Peyer's patch (tissue), 4 donors: ENCODE measurements around the gene FSTL1.

Source experiments
- CTCF ChIP-seq, 6 experiments: fragments of 450-650 bp in 4 of 6; fragments of 200-600 bp in 2 of 6; sonication (generic) in 1 of 6; IDR thresholded peaks; one replicate each; pipeline ENCODE4 v1.5.1; 2017 to 2019; ENCODE audit warnings: antibody characterized with exemption in 6 of 6, mild to moderate bottlenecking in 3 of 6, moderate library complexity in 1 of 6
- POLR2A ChIP-seq, 2 donors: fragments of 450-650 bp; IDR thresholded peaks; one replicate each; pipeline ENCODE4 v1.5.1; 2017; ENCODE audit warnings: antibody characterized with exemption in 2 of 2, mild to moderate bottlenecking in 2 of 2, moderate library complexity in 2 of 2

GRCh38 chr3:120451806-120452205, 1.0 kb upstream of the FSTL1 start:
- TF ChIP-seq CTCF (IDR thresholded peaks at IDR 0.05) (no peak), POLR2A (IDR thresholded peaks at IDR 0.05) (no peak)
